ENCODE data around the gene STK39. TPM values are rescaled to one million over a fixed set of nuclear protein-coding genes. Genes with fewer than 3 reads are reported as not detected.

STK39 gene
- total RNA-seq, 1 experiment from 2014 or later, result 2.9 TPM

DNA sequence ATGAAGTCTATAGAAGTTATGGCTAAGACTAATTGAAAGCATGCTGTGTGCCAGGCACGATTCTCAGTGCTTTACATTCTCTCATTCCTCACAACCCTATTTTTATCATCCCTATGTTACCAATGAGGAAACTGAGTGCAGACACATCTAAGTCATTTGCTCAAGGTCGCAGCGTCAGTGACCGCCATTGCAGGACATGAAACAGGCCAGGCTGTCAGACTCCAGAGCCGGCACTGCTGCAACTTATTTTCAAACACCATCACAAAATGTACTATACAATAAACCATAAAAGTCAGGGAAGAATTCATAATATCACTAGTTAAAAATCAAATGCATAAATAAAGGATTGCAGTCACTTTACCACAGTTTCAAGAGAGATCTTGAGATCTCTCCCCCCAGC lies 5.6 kb downstream of the STK39 start:
- ChIA-PET POLR2A (no interaction called here), CTCF (no interaction called here)
- no TSS peak for BruUV-seq (replicated peaks)
- Histone ChIP-seq H3K9me3 (no peaks in the 10 kb centered on the region), H3K27me3 (replicated peaks; ENCODE audit: control insufficient read depth, insufficient read depth, low read length) (no peaks in the 10 kb centered on the region), H3K4me1 (peaks cover 5% of the 10 kb centered on the region; the same call in 1 of the 2 replicates), H3K4me3 (ENCODE audit: low read depth, low read length) (no peak overlapping the region), H3K36me3 (ENCODE audit: control insufficient read depth, insufficient read depth, low read length) (no peaks in the 10 kb centered on the region)
- Mint-ChIP-seq H3K4me1 (ENCODE audit: low read depth, unreplicated experiment) (no peaks in the 10 kb centered on the region), H3K36me3 (ENCODE audit: insufficient read depth, unreplicated experiment) (no peaks in the 10 kb centered on the region), H3K4me3 (ENCODE audit: unreplicated experiment) (no peak overlapping the region), H3K27ac (ENCODE audit: unreplicated experiment) (no peak overlapping the region), H3K9me3 (ENCODE audit: unreplicated experiment) (no peaks in the 10 kb centered on the region), H3K27me3 (ENCODE audit: insufficient read depth, unreplicated experiment) (peaks cover 8% of the 10 kb centered on the region)
- TF ChIP-seq, protein P1, sequence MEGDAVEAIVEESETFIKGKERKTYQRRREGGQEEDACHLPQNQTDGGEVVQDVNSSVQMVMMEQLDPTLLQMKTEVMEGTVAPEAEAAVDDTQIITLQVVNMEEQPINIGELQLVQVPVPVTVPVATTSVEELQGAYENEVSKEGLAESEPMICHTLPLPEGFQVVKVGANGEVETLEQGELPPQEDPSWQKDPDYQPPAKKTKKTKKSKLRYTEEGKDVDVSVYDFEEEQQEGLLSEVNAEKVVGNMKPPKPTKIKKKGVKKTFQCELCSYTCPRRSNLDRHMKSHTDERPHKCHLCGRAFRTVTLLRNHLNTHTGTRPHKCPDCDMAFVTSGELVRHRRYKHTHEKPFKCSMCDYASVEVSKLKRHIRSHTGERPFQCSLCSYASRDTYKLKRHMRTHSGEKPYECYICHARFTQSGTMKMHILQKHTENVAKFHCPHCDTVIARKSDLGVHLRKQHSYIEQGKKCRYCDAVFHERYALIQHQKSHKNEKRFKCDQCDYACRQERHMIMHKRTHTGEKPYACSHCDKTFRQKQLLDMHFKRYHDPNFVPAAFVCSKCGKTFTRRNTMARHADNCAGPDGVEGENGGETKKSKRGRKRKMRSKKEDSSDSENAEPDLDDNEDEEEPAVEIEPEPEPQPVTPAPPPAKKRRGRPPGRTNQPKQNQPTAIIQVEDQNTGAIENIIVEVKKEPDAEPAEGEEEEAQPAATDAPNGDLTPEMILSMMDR (IDR thresholded peaks at IDR 0.05; ENCODE audit: insufficient read depth in 1 of 2, low read depth in 1 of 2, low read length in 1 of 2, severe bottlenecking in 1 of 2, unreplicated experiment in 1 of 2), result no peak
- intact Hi-C loops (cut with micrococcal nuclease; ENCODE audit: unreplicated experiment), result no loop called here
- no peak for DNase-seq

DNA sequence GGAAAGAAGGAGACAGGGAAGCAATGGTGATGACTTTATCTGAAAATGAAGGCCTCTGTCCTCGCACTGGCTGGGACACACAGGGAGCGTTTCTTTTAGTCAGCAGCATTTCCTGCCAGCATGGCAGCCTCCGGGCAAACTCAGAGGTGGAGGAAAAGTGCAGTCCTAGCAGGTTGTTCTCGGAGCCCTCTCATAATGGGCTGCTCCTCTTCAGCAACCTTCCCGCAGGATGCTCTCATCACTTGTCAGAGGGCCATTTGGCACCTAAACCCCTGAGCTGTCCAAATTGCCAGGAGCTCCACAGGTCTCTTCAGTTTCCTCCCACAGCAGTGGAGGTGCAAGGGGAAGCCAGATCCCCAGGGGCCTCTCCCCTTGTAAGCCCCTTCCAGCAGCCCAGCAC lies 6.2 kb downstream of the STK39 start:
- no peaks in the 10 kb centered on the region for H3K9me3 ChIP-seq
- intact Hi-C loops (cut with micrococcal nuclease; ENCODE audit: unreplicated experiment), result no loop called here
- no peaks in the 10 kb centered on the region for H3K36me3 Mint-ChIP-seq (ENCODE audit: insufficient read depth, unreplicated experiment)
- TF ChIP-seq, protein P1 (IDR thresholded peaks at IDR 0.05; ENCODE audit: insufficient read depth in 1 of 2, low read depth in 1 of 2, low read length in 1 of 2, severe bottlenecking in 1 of 2, unreplicated experiment in 1 of 2), result no peak
- no peaks in the 10 kb centered on the region for H3K36me3 ChIP-seq (ENCODE audit: control insufficient read depth, insufficient read depth, low read length)
- H3K27me3 ChIP-seq (replicated peaks; ENCODE audit: control insufficient read depth, insufficient read depth, low read length), result no peaks in the 10 kb centered on the region
- no peaks in the 10 kb centered on the region for H3K4me1 Mint-ChIP-seq (ENCODE audit: low read depth, unreplicated experiment)
- H3K27ac Mint-ChIP-seq (ENCODE audit: unreplicated experiment), result no peak overlapping the region
- no peak overlapping the region for H3K4me3 Mint-ChIP-seq (ENCODE audit: unreplicated experiment)
- peaks cover 8% of the 10 kb centered on the region for H3K27me3 Mint-ChIP-seq (ENCODE audit: insufficient read depth, unreplicated experiment)
- H3K4me3 ChIP-seq (ENCODE audit: low read depth, low read length), result no peak overlapping the region
- H3K4me1 ChIP-seq, result peaks cover 3% of the 10 kb centered on the region; the same call in 1 of the 2 replicates
- CTCF ChIA-PET, result no interaction called here
- no peak for DNase-seq
- no TSS peak for BruUV-seq (replicated peaks)
- POLR2A ChIA-PET, result no interaction called here
- H3K9me3 Mint-ChIP-seq (ENCODE audit: unreplicated experiment), result no peaks in the 10 kb centered on the region

DNA sequence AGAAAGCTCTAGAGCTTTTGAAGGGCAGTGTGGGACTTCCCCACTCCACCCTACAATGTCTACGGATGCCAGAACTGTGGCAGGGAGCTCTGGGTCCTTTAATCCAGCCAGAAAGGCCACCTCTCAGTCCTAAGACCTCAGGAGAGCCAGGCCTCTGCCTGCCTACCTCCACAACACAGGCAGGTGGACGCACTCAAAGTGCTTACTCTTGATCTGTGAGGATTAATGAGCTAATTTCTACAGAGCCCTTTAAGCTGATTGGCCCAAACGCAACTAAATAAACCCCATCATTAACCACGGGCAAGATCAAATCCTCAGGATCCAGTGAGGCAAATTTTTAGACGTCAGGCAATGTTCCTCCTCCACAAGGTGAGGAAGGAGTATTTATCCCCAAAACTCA lies 8.1 kb downstream of the STK39 start:
- DNase-seq, result no peak
- no peaks in the 10 kb centered on the region for H3K36me3 ChIP-seq (ENCODE audit: control insufficient read depth, insufficient read depth, low read length)
- no peak overlapping the region for H3K4me3 ChIP-seq (ENCODE audit: low read depth, low read length)
- ChIA-PET CTCF (interaction anchor here (1.2 kb wide), 1 partner anchor 97 kb away, joined by 3 read pairs; no protein-coding TSS in a partner anchor), POLR2A (no interaction called here)
- H3K4me1 Mint-ChIP-seq (ENCODE audit: low read depth, unreplicated experiment), result no peaks in the 10 kb centered on the region
- intact Hi-C loops (cut with micrococcal nuclease; ENCODE audit: unreplicated experiment), result no loop called here
- no peaks in the 10 kb centered on the region; the same call in 1 of the 2 replicates for H3K4me1 ChIP-seq
- no peaks in the 10 kb centered on the region for H3K9me3 ChIP-seq
- no peaks in the 10 kb centered on the region for H3K9me3 Mint-ChIP-seq (ENCODE audit: unreplicated experiment)
- no peaks in the 10 kb centered on the region for H3K27me3 ChIP-seq (replicated peaks; ENCODE audit: control insufficient read depth, insufficient read depth, low read length)
- BruUV-seq (replicated peaks), result no TSS peak
- no peak overlapping the region for H3K27ac Mint-ChIP-seq (ENCODE audit: unreplicated experiment)
- no peak overlapping the region for H3K4me3 Mint-ChIP-seq (ENCODE audit: unreplicated experiment)
- no peaks in the 10 kb centered on the region for H3K36me3 Mint-ChIP-seq (ENCODE audit: insufficient read depth, unreplicated experiment)
- TF ChIP-seq, protein P1 (IDR thresholded peaks at IDR 0.05; ENCODE audit: insufficient read depth in 1 of 2, low read depth in 1 of 2, low read length in 1 of 2, severe bottlenecking in 1 of 2, unreplicated experiment in 1 of 2), result no peak
- peaks cover 3% of the 10 kb centered on the region for H3K27me3 Mint-ChIP-seq (ENCODE audit: insufficient read depth, unreplicated experiment)

Measured in Caco-2 (cell line).